H1 (cell line): ENCODE data around the gene POLR3K. TPM values are rescaled to one million over a fixed set of nuclear protein-coding genes. Genes with fewer than 3 reads are reported as not detected.

ENCODE experiments used
- CTCF ChIA-PET: fragments of 300-600 bp; sonication (Branson Sonifier 250); formaldehyde crosslinking; loops from one replicate; lab custom pipeline; 2021; ENCODE audit not compliant: partially characterized antibody; lab: Charles Lee
- POLR2A ChIA-PET: fragments of 300-600 bp; sonication (Branson Sonifier 250); formaldehyde crosslinking; loops from one replicate; lab custom pipeline; 2021; ENCODE audit warnings: inconsistent platforms; ENCODE audit not compliant: partially characterized antibody; lab: Charles Lee
- DNase-seq, 2 experiments: peaks; one replicate each; pipeline versions ENCODE4 v3.0.0 to v3.0.0-alpha.2; 2010 to 2022; ENCODE audit warnings: low spot score in 2 of 2, low read depth in 1 of 2, mixed read lengths in 1 of 2
- FAIRE-seq: peaks from 2 replicates; lab custom pipeline; 2011; peaks lifted over from hg19 to GRCh38; lab: Jason Lieb, UNC
- H2AFZ ChIP-seq: 2 replicates; pipeline ENCODE4 v1.8.1; 2012; ENCODE audit warnings: low read length, inconsistent platforms
- H2AK5ac ChIP-seq: 2 replicates; pipeline ENCODE4 v1.6.1; 2013; ENCODE audit warnings: low read depth, low read length
- H2BK120ac ChIP-seq: replicated peaks from 2 replicates; pipeline ENCODE3; 2013; ENCODE audit warnings: low read depth, low read length, inconsistent platforms
- H2BK12ac ChIP-seq: 2 replicates; pipeline ENCODE4 v1.6.1; 2013; ENCODE audit warnings: low read depth, low read length
- H2BK15ac ChIP-seq: 2 replicates; pipeline ENCODE4 v1.6.1; 2013; ENCODE audit warnings: low read length
- H2BK20ac ChIP-seq: 2 replicates; pipeline ENCODE4 v1.6.1; 2013; ENCODE audit warnings: low read length
- H2BK5ac ChIP-seq: 2 replicates; pipeline ENCODE4 v1.6.1; 2013; ENCODE audit warnings: low read depth, low read length
- H3K14ac ChIP-seq: 2 replicates; pipeline ENCODE4 v1.6.1; 2013; ENCODE audit warnings: inconsistent platforms; ENCODE audit not compliant: insufficient read length
- H3K18ac ChIP-seq: 2 replicates; pipeline ENCODE4 v1.6.1; 2013; ENCODE audit warnings: low read length; ENCODE audit errors: extremely low read depth
- H3K23ac ChIP-seq: 2 replicates; pipeline ENCODE4 v1.6.1; 2013; ENCODE audit warnings: inconsistent platforms; ENCODE audit not compliant: insufficient read length
- H3K23me2 ChIP-seq: 2 replicates; pipeline ENCODE4 v1.6.1; 2013; ENCODE audit warnings: low read depth, low read length
- H3K27ac ChIP-seq: 2 replicates; pipeline ENCODE4 v1.6.1; 2011; ENCODE audit warnings: low read depth, low read length, inconsistent platforms
- H3K27me3 ChIP-seq, 4 experiments: replicated peaks in 1 of 4; 1 replicate in 1 of 4; 2 replicates in 3 of 4; pipeline versions ENCODE4 v1.6.1 to v1.8.1; 2011 to 2013; ENCODE audit warnings: low read length in 3 of 4, mild to moderate bottlenecking in 3 of 4, inconsistent platforms in 2 of 4, mixed read lengths in 2 of 4, moderate library complexity in 1 of 4; ENCODE audit not compliant: control insufficient read depth in 3 of 4, insufficient read depth in 3 of 4; ENCODE audit errors: extremely low read depth in 1 of 4
- H3K36me3 ChIP-seq, 4 experiments: 2 replicates each; pipeline versions ENCODE4 v1.6.1 to v1.8.1; 2011 to 2013; ENCODE audit warnings: mild to moderate bottlenecking in 4 of 4, low read length in 3 of 4, moderate library complexity in 2 of 4, control low read depth in 1 of 4, inconsistent platforms in 1 of 4; ENCODE audit not compliant: insufficient read depth in 4 of 4, control insufficient read depth in 2 of 4
- H3K4ac ChIP-seq: replicated peaks from 2 replicates; pipeline ENCODE3; 2013; ENCODE audit warnings: low read length, low read depth, mixed read lengths, inconsistent platforms; ENCODE audit not compliant: insufficient read length
- H3K4me1 ChIP-seq, 4 experiments: replicated peaks in 1 of 4; 1 replicate in 1 of 4; 2 replicates in 3 of 4; pipeline versions ENCODE4 v1.6.1 to v1.8.1; 2011 to 2013; ENCODE audit warnings: low read length in 3 of 4, inconsistent platforms in 2 of 4, mixed read lengths in 1 of 4; ENCODE audit not compliant: insufficient read depth in 4 of 4, control insufficient read depth in 3 of 4
- H3K4me2 ChIP-seq, 2 experiments: 2 replicates each; pipeline versions ENCODE4 v1.6.1 to v1.8.1; 2011 to 2013; ENCODE audit warnings: low read depth in 2 of 2, low read length in 2 of 2, control low read depth in 1 of 2, inconsistent platforms in 1 of 2, mild to moderate bottlenecking in 1 of 2; ENCODE audit not compliant: insufficient read depth in 1 of 2
- H3K4me3 ChIP-seq, 4 experiments: fragments of 200-600, 300-600 bp in 1 of 4; sonication (generic), shearing (Covaris generic), sonication (Bioruptor Twin) in 1 of 4; 2 replicates each; pipeline versions ENCODE4 v1.5.1 to v1.8.1; 2011 to 2016; ENCODE audit warnings: low read length in 4 of 4, low read depth in 3 of 4, control low read depth in 2 of 4, inconsistent platforms in 2 of 4, mild to moderate bottlenecking in 2 of 4, mixed read lengths in 1 of 4, moderate library complexity in 1 of 4; ENCODE audit not compliant: insufficient read depth in 2 of 4; ENCODE audit errors: extremely low read depth in 1 of 4
- H3K56ac ChIP-seq: replicated peaks from 2 replicates; pipeline ENCODE3; 2013; ENCODE audit warnings: low read depth, mild to moderate bottlenecking, mixed read lengths, low read length, inconsistent platforms; ENCODE audit not compliant: insufficient read length
- H3K79me1 ChIP-seq: 2 replicates; pipeline ENCODE4 v1.6.1; 2013; ENCODE audit warnings: low read depth, low read length, control low read depth
- H3K79me2 ChIP-seq, 2 experiments: 2 replicates each; pipeline versions ENCODE4 v1.6.1 to v1.8.1; 2012 to 2013; ENCODE audit warnings: low read length in 2 of 2, mild to moderate bottlenecking in 2 of 2, inconsistent platforms in 1 of 2; ENCODE audit not compliant: insufficient read depth in 2 of 2, control insufficient read depth in 1 of 2
- H3K9ac ChIP-seq, 4 experiments: replicated peaks in 1 of 4; 1 replicate in 1 of 4; 2 replicates in 3 of 4; pipeline versions ENCODE4 v1.6.1 to v1.8.1; 2011 to 2013; ENCODE audit warnings: low read depth in 3 of 4, low read length in 3 of 4, control low read depth in 2 of 4, mild to moderate bottlenecking in 2 of 4, moderate library complexity in 2 of 4, inconsistent platforms in 1 of 4; ENCODE audit errors: extremely low read depth in 1 of 4
- H3K9me3 ChIP-seq, 2 experiments: 2 replicates each; pipeline versions ENCODE4 v1.6.1 to v1.8.1; 2012 to 2013; ENCODE audit warnings: mild to moderate bottlenecking in 2 of 2, moderate library complexity in 2 of 2, control low read depth in 1 of 2, inconsistent platforms in 1 of 2, low read depth in 1 of 2, low read length in 1 of 2, mixed read lengths in 1 of 2; ENCODE audit not compliant: insufficient read depth in 2 of 2
- H4K20me1 ChIP-seq, 2 experiments: replicated peaks in 1 of 2; 2 replicates each; pipeline versions ENCODE3 to v1.8.1; 2011 to 2013; ENCODE audit warnings: inconsistent platforms in 2 of 2, low read length in 2 of 2, mild to moderate bottlenecking in 1 of 2; ENCODE audit not compliant: insufficient read depth in 2 of 2, control insufficient read depth in 1 of 2
- H4K5ac ChIP-seq: 2 replicates; pipeline ENCODE4 v1.6.1; 2013; ENCODE audit warnings: low read length, low read depth, mixed read lengths, inconsistent platforms; ENCODE audit not compliant: insufficient read length
- H4K8ac ChIP-seq: 2 replicates; pipeline ENCODE4 v1.8.0; 2013; ENCODE audit warnings: mild to moderate bottlenecking, moderate library complexity, low read length, inconsistent platforms; ENCODE audit not compliant: insufficient read depth; ENCODE audit errors: extremely low read depth
- H4K91ac ChIP-seq: replicated peaks from 2 replicates; pipeline ENCODE3; 2013; ENCODE audit warnings: low read length, mixed read lengths, inconsistent platforms; ENCODE audit not compliant: insufficient read length
- ASH2L ChIP-seq: fragments of 200-600, 300-600 bp; sonication (generic); IDR thresholded peaks from one replicate; pipeline ENCODE4 v1.7.1; 2017; ENCODE audit warnings: low read length
- CHD1 ChIP-seq: IDR thresholded peaks from 2 replicates; pipeline ENCODE4 v1.6.1; 2012; ENCODE audit warnings: low read depth, low read length, improper control_type of control experiment
- CTBP2 ChIP-seq: IDR thresholded peaks from 2 replicates; pipeline ENCODE4 v1.7.0; 2011; ENCODE audit warnings: borderline replicate concordance, mild to moderate bottlenecking, moderate library complexity, mixed read lengths, low read length; ENCODE audit not compliant: insufficient read depth, insufficient read length
- EGR1 ChIP-seq: IDR thresholded peaks from 2 replicates; pipeline ENCODE4 v1.6.1; 2011; ENCODE audit warnings: low read depth, low read length, borderline replicate concordance
- EP300 ChIP-seq, 2 experiments: IDR thresholded peaks; 1 replicate in 1 of 2; 2 replicates in 1 of 2; pipeline ENCODE4 v1.6.1; 2011 to 2012; ENCODE audit warnings: low read depth in 2 of 2, low read length in 2 of 2, mild to moderate bottlenecking in 2 of 2, borderline replicate concordance in 1 of 2, inconsistent platforms in 1 of 2, moderate library complexity in 1 of 2
- EZH2 ChIP-seq: fragments of 200-600 bp; sonication (generic); IDR thresholded peaks from 2 replicates; pipeline ENCODE4 v1.7.1; 2012; ENCODE audit warnings: low read depth, mild to moderate bottlenecking, moderate library complexity, low read length, inconsistent platforms; ENCODE audit not compliant: severe bottlenecking
- NRF1 ChIP-seq: IDR thresholded peaks from 2 replicates; pipeline ENCODE4 v1.6.1; 2011; ENCODE audit warnings: mild to moderate bottlenecking, low read depth, low read length, improper control_type of control experiment
- RAD21 ChIP-seq, 2 experiments: IDR thresholded peaks in 1 of 2; conservative IDR thresholded peaks in 1 of 2; 2 replicates each; pipeline ENCODE4 v1.6.1; 2011; ENCODE audit warnings: low read depth in 2 of 2, low read length in 2 of 2, improper control_type of control experiment in 1 of 2, inconsistent platforms in 1 of 2, mild to moderate bottlenecking in 1 of 2, moderate library complexity in 1 of 2
- RNF2 ChIP-seq: fragments of 200-900, 300-1000 bp; sonication (generic); IDR thresholded peaks from 2 replicates; pipeline ENCODE4 v1.7.1; 2016; ENCODE audit warnings: borderline replicate concordance, low read depth, mild to moderate bottlenecking, antibody characterized with exemption, low read length; ENCODE audit not compliant: poor library complexity, severe bottlenecking; ENCODE audit errors: missing control alignments
- RXRA ChIP-seq: IDR thresholded peaks from 2 replicates; pipeline ENCODE4 v1.6.1; 2011; ENCODE audit warnings: low read depth, mild to moderate bottlenecking, low read length, moderate library complexity; ENCODE audit not compliant: insufficient read depth
- SP1 ChIP-seq: IDR thresholded peaks from 2 replicates; pipeline ENCODE4 v1.6.1; 2011; ENCODE audit warnings: low read depth, low read length
- SP2 ChIP-seq: IDR thresholded peaks from 2 replicates; pipeline ENCODE4 v1.6.1; 2012; ENCODE audit warnings: mild to moderate bottlenecking, low read length, inconsistent platforms
- TAF1 ChIP-seq: IDR thresholded peaks from 2 replicates; pipeline ENCODE4 v1.6.1; 2011; ENCODE audit warnings: mild to moderate bottlenecking, low read depth, low read length
- WGBS, 2 experiments: shearing (Covaris generic) in 1 of 2; methylation state at CpG; one replicate each; pipeline versions ENCODE4 v1.1.6 to v1.1.7; 2013 to 2015; ENCODE audit warnings: low lambda C conversion rate in 2 of 2, mixed read lengths in 2 of 2, inconsistent platforms in 1 of 2, low coverage in 1 of 2, missing lambda C conversion rate in 1 of 2; ENCODE audit not compliant: insufficient replicate concordance in 2 of 2, insufficient coverage in 1 of 2, insufficient read length in 1 of 2; ENCODE audit errors: extremely low coverage in 1 of 2, missing lambda C conversion rate in 1 of 2; 5-methylcytosine and 5-hydroxymethylcytosine counted together
- polyA plus RNA-seq, 7 experiments: library from polyadenylated mRNA; depleted of rRNA in 3 of 7; stranded (reverse) in 5 of 7; unstranded in 2 of 7; fragments of >200 nt in 5 of 7; fragments of 200-250 nt in 2 of 7; gene quantifications; 1 replicate in 5 of 7; 2 replicates in 1 of 7; 4 replicates in 1 of 7; pipeline versions ENCODE4 v1.2.1 to v1.2.3, GENCODE V29; 2011 to 2013; ENCODE audit warnings: missing spikeins in 2 of 7, mixed read lengths in 2 of 7
- total RNA-seq: library from RNA; stranded (reverse); fragmentation: NEBNext Ultra II Directional; extraction: Animal tissue kit (Norgen Biotek cat#: 25700); gene quantifications from 2 replicates; pipeline ENCODE4 v1.2.1, GENCODE V29; 2021

POLR3K gene
- total and polyA plus RNA-seq, 2 of the 8 experiments (the other 6 are each of a cell fraction or from before 2014, with no cell fraction given): 45.4 to 80.5 TPM

- H4K20me1 ChIP-seq: peaks cover 3 to 8% of the 10 kb centered on the region in 2 experiments
- no peak overlapping the region for H2AFZ ChIP-seq
- H2BK15ac ChIP-seq: no peak overlapping the region
- no peak overlapping the region for H2BK5ac ChIP-seq
- no peak overlapping the region for H4K8ac ChIP-seq
- no peak overlapping the region for H2BK12ac ChIP-seq
- no peak overlapping the region for H3K27ac ChIP-seq
- no peak overlapping the region for H2AK5ac ChIP-seq
- ChIA-PET CTCF (interaction anchor here (0.6 to 25.7 kb wide), 27 partner anchors 10 to 312 kb away, joined by 3 to 856 read pairs (median 5); partner anchors contain the start of genes HBQ1, MPG, POLR3K and RHBDF1), POLR2A (interaction anchor here (0.6 to 12.4 kb wide), 6 partner anchors 12 to 505 kb away, joined by 3 to 153 read pairs (median 6); partner anchors contain the start of gene RHBDF1)
- H3K4ac ChIP-seq: no peak overlapping the region
- no peaks in the 10 kb centered on the region for H3K9me3 ChIP-seq
- no peak overlapping the region for H3K14ac ChIP-seq
- H3K4me2 ChIP-seq: no peak overlapping the region
- no peak overlapping the region for H3K9ac ChIP-seq
- H3K4me1 ChIP-seq: no peaks in the 10 kb centered on the region
- DNase-seq: peak; percentile 84 to 97
- H3K79me2 ChIP-seq: no peaks in the 10 kb centered on the region
- H3K23ac ChIP-seq: no peak overlapping the region
- 11% methylated on average over 11 of the region's 11 CpGs; no CpG with 5 or more reads in 1 of the 2 experiments for WGBS, 2 experiments
- no peak overlapping the region for H3K18ac ChIP-seq
- H2BK20ac ChIP-seq: no peak overlapping the region
- no peak overlapping the region for H3K4me3 ChIP-seq
- no peak overlapping the region for H4K5ac ChIP-seq
- peak; percentile 71 for FAIRE-seq
- no peak overlapping the region for H3K56ac ChIP-seq
- H3K36me3 ChIP-seq: peaks cover 0 to 3% (median 0%) of the 10 kb centered on the region in 4 experiments; a peak in 2 of 8 replicates
- no peak overlapping the region for H4K91ac ChIP-seq
- H3K27me3 ChIP-seq: no peaks in the 10 kb centered on the region; a peak in 1 of 7 replicates
- no peaks in the 10 kb centered on the region for H3K23me2 ChIP-seq
- H2BK120ac ChIP-seq: no peak overlapping the region
- H3K79me1 ChIP-seq: no peaks in the 10 kb centered on the region
- no peak for TF ChIP-seq RXRA
- 0 out of 2 replicates have a peak, but pooled peaks have one; percentile 21 for TF ChIP-seq TAF1
- TF ChIP-seq CHD1: no peak
- TF ChIP-seq SP1: no peak
- TF ChIP-seq ASH2L: no peak
- TF ChIP-seq RAD21 (IDR thresholded peaks at IDR 0.05 in 1 of 2, conservative IDR thresholded peaks at IDR 0.05 in 1 of 2; ENCODE audit: low read depth in 2 of 2, low read length in 2 of 2): peak; percentile 90 to 92
- TF ChIP-seq RNF2: no peak
- TF ChIP-seq EGR1: peak; percentile 97
- peak; percentile 54 for TF ChIP-seq CTBP2
- TF ChIP-seq EP300 (IDR thresholded peaks at IDR 0.05; ENCODE audit: borderline replicate concordance in 1 of 2, low read depth in 2 of 2, low read length in 2 of 2): no peak
- TF ChIP-seq SP2: no peak
- no peak for TF ChIP-seq NRF1
- TF ChIP-seq EZH2: no peak
Observed at GRCh38 chr16:96935-97381, 43.5 kb upstream of the POLR3K start.
